GM21528 (cell line): ENCODE measurements around the gene DGKI.

Experiments used
- ATAC-seq: cut with Tn5 transposase; IDR thresholded peaks from one replicate; pipeline ENCODE4 v1.9.1; 2021; ENCODE audit warnings: mild to moderate bottlenecking, moderate library complexity; ENCODE audit not compliant: unreplicated experiment, low FRiP score

The DGKI gene

GRCh38 chr7:137873524-137873923 lies 26.8 kb upstream of the DGKI start:
- no peak for ATAC-seq

- ATAC-seq = no peak
Observed at GRCh38 chr7:137871170-137871915, 24.6 kb upstream of the DGKI start.

- ATAC-seq = no peak
Observed at GRCh38 chr7:137870684-137871083, 23.9 kb upstream of the DGKI start.

GRCh38 chr7:137870078-137870477 lies 23.3 kb upstream of the DGKI start:
- no peak for ATAC-seq

DNA sequence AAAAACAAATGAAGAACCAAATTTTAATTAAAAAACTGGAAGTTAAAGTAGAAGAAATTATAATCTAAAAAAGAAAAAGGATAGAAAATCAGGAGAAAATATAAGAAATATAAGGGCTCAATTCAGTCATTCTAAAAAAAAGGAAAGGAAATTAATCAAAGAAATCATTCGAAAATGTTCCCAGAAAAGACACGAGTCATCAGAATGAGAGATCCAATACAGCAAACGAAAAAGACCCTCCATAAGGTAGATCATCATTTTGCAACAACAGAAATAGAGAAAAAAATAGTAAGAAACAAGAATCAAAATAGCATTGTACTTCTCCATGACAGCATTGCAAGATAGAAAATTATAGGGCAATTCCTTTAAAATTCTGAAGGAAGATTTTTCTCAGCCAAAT lies 22.5 kb upstream of the DGKI start:
- no peak for ATAC-seq

- ATAC-seq = no peak
Observed at GRCh38 chr7:137867289-137867688, 20.5 kb upstream of the DGKI start.

GRCh38 chr7:137865764-137866163 lies 19.0 kb upstream of the DGKI start:
- no peak for ATAC-seq

GRCh38 chr7:137862964-137863363 lies 16.2 kb upstream of the DGKI start:
- ATAC-seq = no peak

GRCh38 chr7:137862358-137862757 lies 15.6 kb upstream of the DGKI start:
- ATAC-seq = no peak

- no peak for ATAC-seq
Observed at GRCh38 chr7:137860542-137860941, 13.8 kb upstream of the DGKI start.

DNA sequence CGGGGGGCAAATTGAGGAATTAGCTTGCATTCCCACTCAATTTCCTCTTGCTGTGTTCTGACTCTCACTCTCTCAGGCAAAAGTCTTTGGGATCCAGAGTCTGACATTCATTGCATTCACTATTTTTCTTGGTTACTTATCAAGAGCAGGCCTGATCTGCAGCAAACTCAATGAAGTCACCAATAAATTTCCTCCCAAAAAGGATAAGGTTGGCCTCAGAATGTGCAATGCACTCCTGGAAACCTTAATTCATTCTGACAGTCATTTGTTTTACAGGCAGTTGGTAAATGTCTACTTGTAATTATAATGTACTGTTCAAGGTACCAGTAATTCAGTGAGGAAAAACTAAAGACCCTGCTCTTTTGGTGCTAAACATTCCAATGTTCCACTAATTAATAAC lies 6.3 kb upstream of the DGKI start:
- ATAC-seq = no peak

GRCh38 chr7:137852108-137852507 lies 5.3 kb upstream of the DGKI start:
- no peak for ATAC-seq

DNA sequence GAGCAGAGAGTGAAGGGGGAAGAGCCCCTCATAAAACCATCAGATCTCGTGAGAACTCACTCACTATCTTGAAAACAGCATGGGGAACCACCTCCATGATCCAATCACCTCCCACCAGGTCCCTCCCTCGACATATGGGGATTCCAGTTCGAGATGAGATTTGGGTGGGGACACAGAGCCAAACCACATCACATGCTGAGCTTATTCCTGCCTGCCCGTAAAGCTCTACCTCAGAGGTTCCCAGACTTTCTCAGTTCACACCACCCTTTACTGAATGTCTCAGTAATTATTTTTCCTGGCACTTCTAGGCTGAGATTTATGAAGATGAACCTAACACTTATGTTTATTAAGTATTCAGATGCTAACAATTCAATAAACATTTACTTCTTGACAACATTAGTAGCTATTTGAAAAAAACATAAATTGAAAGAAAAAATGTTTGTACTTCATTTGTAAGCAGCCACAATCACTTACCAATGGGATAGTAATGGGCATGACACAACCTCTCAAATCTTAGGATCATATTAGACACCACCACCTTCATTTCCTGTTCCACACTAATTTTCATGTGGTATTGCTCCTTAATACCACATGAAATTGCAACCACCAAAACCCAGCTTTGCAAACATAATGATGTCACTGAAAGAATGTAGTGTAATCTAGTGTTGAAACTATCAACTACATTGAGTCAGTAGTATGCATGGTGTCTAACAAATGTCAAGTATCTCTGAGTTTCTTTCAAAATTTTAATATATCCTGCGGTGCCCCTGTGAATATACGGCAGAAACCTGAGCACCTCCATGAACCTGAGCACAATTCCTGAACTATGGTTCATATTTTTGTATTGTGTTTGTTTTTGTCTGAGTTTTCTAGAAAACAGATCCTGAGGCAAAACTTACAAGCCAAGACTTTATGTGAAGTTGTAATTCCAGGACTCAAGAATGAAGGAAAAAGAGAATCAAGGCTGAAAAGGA lies 4.5 kb upstream of the DGKI start:
- no peak for ATAC-seq

DNA sequence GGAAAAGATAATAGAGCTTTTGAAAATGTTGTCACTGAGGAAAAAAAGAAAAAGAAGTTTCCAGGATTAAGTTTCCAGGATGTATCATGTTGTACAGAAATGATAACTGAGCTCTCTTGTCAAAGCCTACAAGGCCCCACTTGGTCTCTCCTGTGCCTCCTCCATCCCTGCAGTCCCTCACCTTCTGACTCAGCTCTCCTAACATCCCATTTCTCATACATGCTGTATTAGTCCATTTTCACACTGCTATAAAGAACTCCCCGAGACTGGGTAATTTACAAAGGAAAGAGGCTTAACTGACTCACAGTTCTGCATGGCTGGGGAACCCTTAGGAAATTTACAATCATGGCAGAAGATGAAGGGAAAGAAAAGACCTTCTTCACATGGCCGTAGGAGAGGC lies 3.8 kb upstream of the DGKI start:
- ATAC-seq = no peak

GRCh38 chr7:137848095-137848494 lies 1.3 kb upstream of the DGKI start:
- no peak for ATAC-seq

DNA sequence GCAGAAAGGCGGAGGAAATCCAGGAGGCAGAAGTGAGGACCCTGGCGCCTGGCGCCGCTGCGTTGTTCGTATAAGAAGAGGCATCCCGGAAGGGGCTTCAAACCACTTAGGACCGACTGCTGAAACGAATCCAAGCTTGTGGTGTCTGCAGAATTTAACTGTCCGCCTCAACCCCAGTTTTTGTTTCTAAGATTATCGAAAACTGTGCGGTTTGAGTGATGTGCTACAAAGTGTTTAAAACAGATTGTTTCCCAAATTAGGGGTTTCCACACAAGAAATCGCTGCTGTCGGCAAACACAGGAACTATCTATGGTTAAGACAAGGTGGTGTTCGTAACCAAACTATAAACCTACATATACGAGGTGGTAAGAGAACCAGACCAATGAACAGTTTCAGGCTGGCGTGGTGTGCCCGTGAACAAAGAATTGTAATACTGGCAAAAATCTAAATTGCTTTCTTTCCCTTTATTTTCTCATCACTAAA lies 835 bp upstream of the DGKI start:
- ATAC-seq = peak; percentile 32

DNA sequence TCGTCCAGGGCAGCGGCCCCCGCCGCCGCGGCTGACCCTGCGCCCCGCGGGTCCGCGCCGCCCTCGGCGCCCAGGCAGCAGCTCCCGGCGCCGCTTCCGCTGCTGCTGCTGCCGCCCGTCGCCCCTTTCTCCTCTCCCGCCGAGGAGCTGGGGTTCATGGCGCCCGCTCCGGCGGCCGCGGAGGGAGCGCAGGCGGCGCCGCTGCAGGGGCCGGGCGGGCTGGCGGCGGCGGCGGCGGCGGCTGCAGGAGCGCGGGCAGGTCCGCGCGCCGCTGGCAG lies 286 bp downstream of the DGKI start:
- peak; percentile 38 for ATAC-seq

GRCh38 chr7:137844677-137845425 lies 1.9 kb downstream of the DGKI start:
- no peak for ATAC-seq

DNA sequence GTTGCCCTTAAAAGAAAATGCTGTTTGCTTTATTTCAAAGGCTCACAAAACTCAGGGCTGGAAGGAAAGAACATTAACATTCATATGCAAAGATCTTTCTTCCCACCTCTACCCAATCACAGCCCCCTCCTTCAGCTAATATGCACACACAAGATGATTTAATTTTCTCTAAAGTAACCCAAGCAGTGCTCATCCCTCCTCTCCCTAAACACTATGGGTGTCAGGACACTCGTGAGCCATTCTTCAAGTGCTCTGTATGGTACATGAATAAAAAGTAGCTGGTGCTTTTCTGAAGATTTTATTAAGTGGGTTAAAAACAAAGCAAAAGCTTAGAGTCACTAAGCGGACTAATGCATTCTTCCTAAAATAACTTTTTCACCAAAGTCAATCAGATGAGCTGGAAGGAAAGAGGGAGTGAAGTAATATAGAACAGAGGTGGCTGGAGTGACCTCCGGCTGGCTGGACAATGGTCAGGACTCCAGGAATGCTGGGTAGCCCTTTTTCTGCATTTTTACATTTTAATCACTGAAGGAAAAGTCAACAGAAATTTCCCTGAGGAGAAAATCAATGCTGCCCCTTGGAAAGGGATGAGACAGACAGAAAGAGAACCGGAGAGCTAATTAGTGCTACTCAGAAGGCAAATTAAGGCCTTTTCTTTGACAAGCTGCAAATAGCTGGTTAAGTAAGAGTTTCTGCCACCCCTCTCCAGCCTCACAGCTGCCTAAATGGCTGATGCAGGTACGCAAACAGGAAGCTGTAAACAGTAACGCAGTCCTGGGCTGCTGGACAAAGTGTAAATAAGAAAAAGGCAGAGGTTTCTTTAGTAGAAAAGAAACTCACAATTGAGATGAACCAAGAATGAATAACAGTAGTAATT lies 6.6 kb downstream of the DGKI start:
- no peak for ATAC-seq

- no peak for ATAC-seq
Observed at GRCh38 chr7:137838706-137839315, 8.0 kb downstream of the DGKI start.
